Keratinocyte (primary cell): ENCODE data around the gene HNRNPK.

Experiments used
- EZH2 ChIP-seq: IDR thresholded peaks from one replicate; pipeline ENCODE4 v1.6.1; 2012; ENCODE audit warnings: inconsistent platforms, mild to moderate bottlenecking, low read length, moderate library complexity
- TF ChIP-seq, protein P1 (sequence below), 3 experiments: IDR thresholded peaks in 1 of 3; conservative IDR thresholded peaks in 1 of 3; optimal IDR thresholded peaks in 1 of 3; 2 replicates in 2 of 3; 3 replicates in 1 of 3; pipeline versions ENCODE3 to v1.5.1; 2011; ENCODE audit warnings: low read length in 3 of 3, mild to moderate bottlenecking in 3 of 3, moderate library complexity in 2 of 3, control low read depth in 1 of 3, inconsistent platforms in 1 of 3; ENCODE audit not compliant: insufficient read depth in 2 of 3; ENCODE audit errors: extremely low read depth in 1 of 3

DNA sequence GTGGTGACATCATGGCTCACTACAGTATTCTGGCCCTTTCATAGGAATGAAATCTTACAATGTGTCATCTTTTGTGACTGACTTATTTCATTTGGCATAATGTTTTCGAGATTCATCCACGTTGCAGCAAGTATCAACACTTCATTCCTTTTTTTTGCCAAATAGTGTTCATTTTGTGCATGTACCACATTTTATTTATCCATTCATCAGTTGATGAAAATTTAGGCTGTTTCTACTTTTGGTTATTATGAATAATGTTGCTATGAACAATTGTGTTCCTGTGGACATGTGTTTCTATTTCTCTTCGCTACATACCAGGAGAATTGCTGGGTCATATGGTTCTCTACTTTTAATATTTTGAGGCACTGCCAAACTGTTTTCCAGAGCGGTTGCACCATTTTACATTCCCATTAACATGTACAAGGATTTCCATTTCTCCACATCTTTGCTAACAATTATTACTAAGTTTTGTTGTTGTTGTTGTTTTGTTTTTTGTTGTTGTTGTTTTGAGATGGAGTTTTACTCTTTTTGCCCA, 44.1 kb upstream of the HNRNPK start:
- TF ChIP-seq, protein P1, sequence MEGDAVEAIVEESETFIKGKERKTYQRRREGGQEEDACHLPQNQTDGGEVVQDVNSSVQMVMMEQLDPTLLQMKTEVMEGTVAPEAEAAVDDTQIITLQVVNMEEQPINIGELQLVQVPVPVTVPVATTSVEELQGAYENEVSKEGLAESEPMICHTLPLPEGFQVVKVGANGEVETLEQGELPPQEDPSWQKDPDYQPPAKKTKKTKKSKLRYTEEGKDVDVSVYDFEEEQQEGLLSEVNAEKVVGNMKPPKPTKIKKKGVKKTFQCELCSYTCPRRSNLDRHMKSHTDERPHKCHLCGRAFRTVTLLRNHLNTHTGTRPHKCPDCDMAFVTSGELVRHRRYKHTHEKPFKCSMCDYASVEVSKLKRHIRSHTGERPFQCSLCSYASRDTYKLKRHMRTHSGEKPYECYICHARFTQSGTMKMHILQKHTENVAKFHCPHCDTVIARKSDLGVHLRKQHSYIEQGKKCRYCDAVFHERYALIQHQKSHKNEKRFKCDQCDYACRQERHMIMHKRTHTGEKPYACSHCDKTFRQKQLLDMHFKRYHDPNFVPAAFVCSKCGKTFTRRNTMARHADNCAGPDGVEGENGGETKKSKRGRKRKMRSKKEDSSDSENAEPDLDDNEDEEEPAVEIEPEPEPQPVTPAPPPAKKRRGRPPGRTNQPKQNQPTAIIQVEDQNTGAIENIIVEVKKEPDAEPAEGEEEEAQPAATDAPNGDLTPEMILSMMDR (optimal IDR thresholded peaks at IDR 0.05 in 1 of 3, IDR thresholded peaks at IDR 0.05 in 1 of 3, conservative IDR thresholded peaks at IDR 0.05 in 1 of 3; ENCODE audit: extremely low read depth in 1 of 3, insufficient read depth in 2 of 3, low read length in 3 of 3), result no peak
- no peak for TF ChIP-seq EZH2
